IMR-90 (cell line): ENCODE results near the gene TP63. TPM values are rescaled to one million over a fixed set of nuclear protein-coding genes. Genes with fewer than 3 reads are reported as not detected.

ENCODE experiments used
- ATAC-seq: fragments of 200-7000 bp; cut with Tn5 transposase; 2 replicates; pipeline ENCODE4 v1.9.1; 2020; ENCODE audit warnings: low read depth, mild to moderate bottlenecking, moderate library complexity
- BruUV-seq: library from RNA; stranded (reverse); fragments of 400-500 nt; replicated peaks from 2 replicates; lab custom pipeline; 2021; lab: Mats Ljungman, UMichigan
- CTCF ChIA-PET: fragments of 300-600 bp; formaldehyde crosslinking; extraction: SDS; loops from one replicate; lab custom pipeline; 2021; ENCODE audit warnings: antibody characterized with exemption; lab: Yijun Ruan, JAX
- POLR2A ChIA-PET: fragments of 300-600 bp; sonication (Branson Sonifier 250); formaldehyde crosslinking; loops from one replicate; lab custom pipeline; 2022; ENCODE audit warnings: antibody characterized with exemption; ENCODE audit not compliant: unreplicated experiment; lab: Charles Lee
- DNase-seq: peaks from one replicate; pipeline ENCODE4 v3.0.0; 2013
- H2AFZ ChIP-seq: replicated peaks from 2 replicates; pipeline ENCODE3; 2013; ENCODE audit warnings: low read length, mild to moderate bottlenecking; ENCODE audit not compliant: poor library complexity
- H2AK5ac ChIP-seq: 2 replicates; pipeline ENCODE4 v1.6.1; 2013; ENCODE audit warnings: low read depth, low read length, inconsistent platforms
- H2AK9ac ChIP-seq: replicated peaks from 2 replicates; pipeline ENCODE3; 2013; ENCODE audit warnings: mild to moderate bottlenecking, low read depth, low read length, moderate library complexity; ENCODE audit not compliant: poor library complexity
- H2BK120ac ChIP-seq: 2 replicates; pipeline ENCODE4 v1.6.1; 2013; ENCODE audit warnings: low read depth, low read length, inconsistent platforms
- H2BK15ac ChIP-seq: 3 replicates; pipeline ENCODE4 v1.6.1; 2013; ENCODE audit warnings: low read depth, low read length, inconsistent platforms
- H2BK20ac ChIP-seq: 2 replicates; pipeline ENCODE4 v1.6.1; 2013; ENCODE audit warnings: low read depth, mild to moderate bottlenecking, inconsistent platforms, low read length, moderate library complexity
- H2BK5ac ChIP-seq: 2 replicates; pipeline ENCODE4 v1.6.1; 2013; ENCODE audit warnings: mild to moderate bottlenecking, low read depth, low read length, inconsistent platforms; ENCODE audit not compliant: poor library complexity, severe bottlenecking
- H3K14ac ChIP-seq: replicated peaks from 2 replicates; pipeline ENCODE4 v1.6.1; 2013; ENCODE audit warnings: low read depth, low read length, inconsistent platforms
- H3K18ac ChIP-seq: 2 replicates; pipeline ENCODE4 v1.6.1; 2013; ENCODE audit warnings: low read depth, low read length, control low read depth
- H3K23ac ChIP-seq: 2 replicates; pipeline ENCODE4 v1.6.1; 2013; ENCODE audit warnings: low read depth, low read length, inconsistent platforms
- H3K27ac ChIP-seq: 2 replicates; pipeline ENCODE4 v1.5.1; 2013; ENCODE audit warnings: mild to moderate bottlenecking, control low read depth, low read length; ENCODE audit not compliant: insufficient read depth
- H3K27me3 ChIP-seq: 2 replicates; pipeline ENCODE4 v1.6.1; 2013; ENCODE audit warnings: low read length; ENCODE audit not compliant: control insufficient read depth, insufficient read depth
- H3K36me3 ChIP-seq: 2 replicates; pipeline ENCODE4 v1.6.1; 2013; ENCODE audit warnings: low read length, mixed read lengths; ENCODE audit not compliant: control insufficient read depth, insufficient read depth
- H3K4ac ChIP-seq: 2 replicates; pipeline ENCODE4 v1.6.1; 2013; ENCODE audit warnings: low read depth, low read length, inconsistent platforms
- H3K4me1 ChIP-seq: 2 replicates; pipeline ENCODE4 v1.6.1; 2013; ENCODE audit warnings: low read length, mixed read lengths; ENCODE audit not compliant: control insufficient read depth, insufficient read depth
- H3K4me2 ChIP-seq: 2 replicates; pipeline ENCODE4 v1.6.1; 2013; ENCODE audit warnings: low read depth, mild to moderate bottlenecking, control low read depth, low read length, moderate library complexity
- H3K4me3 ChIP-seq: 2 replicates; pipeline ENCODE4 v1.5.1; 2013; ENCODE audit warnings: low read depth, mild to moderate bottlenecking, control low read depth, low read length, moderate library complexity; ENCODE audit not compliant: insufficient read depth
- H3K56ac ChIP-seq: 2 replicates; pipeline ENCODE4 v1.6.1; 2013; ENCODE audit warnings: low read length, inconsistent platforms; ENCODE audit not compliant: insufficient read depth; ENCODE audit errors: extremely low read depth
- H3K79me1 ChIP-seq, 2 experiments: 2 replicates each; pipeline ENCODE4 v1.6.1; 2013; ENCODE audit warnings: low read length in 2 of 2, inconsistent platforms in 1 of 2, low read depth in 1 of 2
- H3K9ac ChIP-seq: 2 replicates; pipeline ENCODE4 v1.6.1; 2013; ENCODE audit warnings: low read depth, low read length, control low read depth
- H3K9me1 ChIP-seq: 2 replicates; pipeline ENCODE4 v1.6.1; 2013; ENCODE audit warnings: low read length, inconsistent platforms; ENCODE audit not compliant: insufficient read depth
- H3K9me3 ChIP-seq: 2 replicates; pipeline ENCODE4 v1.6.1; 2013; ENCODE audit warnings: low read length; ENCODE audit not compliant: control insufficient read depth, insufficient read depth
- H4K20me1 ChIP-seq: 2 replicates; pipeline ENCODE4 v1.6.1; 2013; ENCODE audit warnings: low read length, inconsistent platforms; ENCODE audit not compliant: insufficient read depth
- H4K5ac ChIP-seq: 2 replicates; pipeline ENCODE4 v1.6.1; 2013; ENCODE audit warnings: mild to moderate bottlenecking, low read depth, low read length, control low read depth
- H4K8ac ChIP-seq, 2 experiments: 2 replicates each; pipeline ENCODE4 v1.6.1; 2013; ENCODE audit warnings: low read depth in 2 of 2, low read length in 2 of 2, control low read depth in 1 of 2, inconsistent platforms in 1 of 2
- H4K91ac ChIP-seq: 2 replicates; pipeline ENCODE4 v1.6.1; 2013; ENCODE audit warnings: low read depth, low read length, inconsistent platforms; ENCODE audit not compliant: insufficient read depth
- BHLHE40 ChIP-seq: fragments of 150-350 bp; IDR thresholded peaks from 2 replicates; pipeline ENCODE4 v1.6.1; 2016; ENCODE audit warnings: mild to moderate bottlenecking, low read depth, low read length
- CEBPB ChIP-seq: IDR thresholded peaks from 2 replicates; pipeline ENCODE4 v1.6.1; 2012; ENCODE audit warnings: low read depth, low read length, improper control_type of control experiment
- CHD1 ChIP-seq: IDR thresholded peaks from 2 replicates; pipeline ENCODE4 v1.6.1; 2012; ENCODE audit warnings: low read depth, low read length, improper control_type of control experiment
- FOS ChIP-seq: fragments of 150-350 bp; IDR thresholded peaks from 2 replicates; pipeline ENCODE4 v1.6.1; 2016; ENCODE audit warnings: low read depth, low read length
- MAFK ChIP-seq: IDR thresholded peaks from 2 replicates; pipeline ENCODE4 v1.6.1; 2012; ENCODE audit warnings: low read depth, low read length, improper control_type of control experiment
- MAZ ChIP-seq: IDR thresholded peaks from 2 replicates; pipeline ENCODE4 v1.6.1; 2012; ENCODE audit warnings: low read depth, mild to moderate bottlenecking, low read length, improper control_type of control experiment, moderate library complexity, borderline replicate concordance
- MXI1 ChIP-seq: IDR thresholded peaks from 2 replicates; pipeline ENCODE4 v1.6.1; 2012; ENCODE audit warnings: low read depth, mild to moderate bottlenecking, low read length, moderate library complexity, borderline replicate concordance
- NFE2L2 ChIP-seq: fragments of 150-350 bp; IDR thresholded peaks from 2 replicates; pipeline ENCODE4 v1.6.1; 2016; ENCODE audit warnings: low read depth, mild to moderate bottlenecking, low read length
- POLR2A ChIP-seq: IDR thresholded peaks from 2 replicates; pipeline ENCODE4 v1.6.1; 2012; ENCODE audit warnings: mild to moderate bottlenecking, low read depth, low read length
- RAD21 ChIP-seq: IDR thresholded peaks from 2 replicates; pipeline ENCODE4 v1.6.1; 2012; ENCODE audit warnings: low read length, improper control_type of control experiment
- RCOR1 ChIP-seq: IDR thresholded peaks from 2 replicates; pipeline ENCODE4 v1.6.1; 2012; ENCODE audit warnings: mild to moderate bottlenecking, low read length, improper control_type of control experiment; ENCODE audit not compliant: insufficient replicate concordance
- RFX5 ChIP-seq: IDR thresholded peaks from 2 replicates; pipeline ENCODE4 v1.8.0; 2012; ENCODE audit warnings: low read depth, mild to moderate bottlenecking, low read length, moderate library complexity
- SMC3 ChIP-seq: fragments of 150-350 bp; IDR thresholded peaks from 2 replicates; pipeline ENCODE4 v1.6.1; 2016; ENCODE audit warnings: low read depth, mild to moderate bottlenecking, antibody characterized with exemption, low read length, moderate library complexity
- dilution Hi-C: fragments of 300-500 bp; cut with HindIII; formaldehyde crosslinking; loops from one replicate; pipeline ENCODE4 v1.14.3; 2018; ENCODE audit warnings: low sequenced_read_pairs; ENCODE audit not compliant: unreplicated experiment
- in situ Hi-C: fragments of 300-500 bp; cut with MboI; formaldehyde crosslinking; loops from 3 replicates; pipeline ENCODE4 v1.14.3; 2019; ENCODE audit warnings: low sequenced_read_pairs, inconsistent platforms, mixed read lengths
- intact Hi-C: fragments of 100-400 bp; cut with micrococcal nuclease; formaldehyde crosslinking; loops from 2 replicates; pipeline ENCODE4 v1.10.0; 2022
- polyA plus RNA-seq, 3 experiments: library from polyadenylated mRNA; depleted of rRNA; stranded (reverse); fragments of >200 nt; gene quantifications; 2 replicates each; pipeline ENCODE4 v1.2.3, GENCODE V29; 2012; ENCODE audit warnings: low replicate concordance in 1 of 3
- total RNA-seq: library from RNA; depleted of rRNA; stranded (reverse); fragments of >200 nt; gene quantifications from 2 replicates; pipeline ENCODE4 v1.2.3, GENCODE V29; 2012
- TF ChIP-seq, protein P1 (sequence below): conservative IDR thresholded peaks from 2 replicates; pipeline ENCODE4 v1.5.1; 2012; ENCODE audit warnings: mild to moderate bottlenecking, low read depth, low read length, improper control_type of control experiment
- TF ChIP-seq, protein P2 (sequence below): fragments of 150-350 bp; IDR thresholded peaks from 2 replicates; pipeline ENCODE4 v1.6.1; 2017; ENCODE audit warnings: mild to moderate bottlenecking, antibody characterized with exemption, low read length, low read depth
- TF ChIP-seq, protein P3 (sequence below): fragments of 150-350 bp; IDR thresholded peaks from 2 replicates; pipeline ENCODE4 v1.6.1; 2016; ENCODE audit warnings: low read depth, mild to moderate bottlenecking, low read length, moderate library complexity, borderline replicate concordance

Gene TP63
- total and polyA plus RNA-seq, 2 of the 4 experiments (the other 2 are of a cell fraction), result not detected

DNA sequence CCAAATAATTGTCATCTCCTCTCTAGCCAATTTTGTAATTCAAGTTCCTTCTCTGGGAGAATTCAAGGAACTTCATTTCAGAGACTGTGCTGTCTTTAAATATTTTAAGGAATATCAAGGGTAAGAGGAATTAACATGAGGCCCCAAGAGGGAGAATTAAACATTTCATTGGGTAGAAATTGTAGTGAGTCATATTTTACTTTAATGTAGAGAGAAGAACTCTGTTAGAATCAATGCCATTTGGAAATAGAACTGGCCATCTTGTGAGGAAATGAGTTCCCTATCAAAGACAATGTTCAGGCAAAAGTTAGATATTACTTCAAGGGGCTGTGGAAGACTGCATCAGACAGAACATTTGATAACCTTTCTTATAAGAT lies 43.5 kb upstream of the TP63 start:
- dilution Hi-C loops, result no loop called here

More for the DNA sequence above, 43.5 kb upstream of the TP63 start:
- Histone ChIP-seq H3K23ac (no peak overlapping the region), H2AFZ (no peak overlapping the region), H4K20me1 (no peaks in the 10 kb centered on the region), H3K9ac (no peak overlapping the region), H4K5ac (no peak overlapping the region), H3K9me1 (no peaks in the 10 kb centered on the region), H3K79me1 (no peaks in the 10 kb centered on the region), H2BK20ac (no peak overlapping the region), H3K27me3 (no peaks in the 10 kb centered on the region), H3K18ac (no peak overlapping the region), H3K9me3 (no peaks in the 10 kb centered on the region), H3K4me1 (no peaks in the 10 kb centered on the region), H4K8ac (no peak overlapping the region), H3K36me3 (no peaks in the 10 kb centered on the region), H2BK120ac (no peak overlapping the region), H3K14ac (no peak overlapping the region), H2BK5ac (no peak overlapping the region), H3K4me2 (no peak overlapping the region), H3K56ac (no peak overlapping the region), H2AK5ac (no peak overlapping the region), H2BK15ac (no peak overlapping the region), H3K4ac (no peak overlapping the region), H3K27ac (no peak overlapping the region), H2AK9ac (no peak overlapping the region), H4K91ac (no peak overlapping the region), H3K4me3 (no peak overlapping the region)
- intact Hi-C loops (no loop called here), in situ Hi-C loops (no loop called here)
- BruUV-seq, result no TSS peak
- no peak for TF ChIP-seq BHLHE40
- no peak for TF ChIP-seq SMC3
- no peak for TF ChIP-seq CHD1
- TF ChIP-seq, protein P1, sequence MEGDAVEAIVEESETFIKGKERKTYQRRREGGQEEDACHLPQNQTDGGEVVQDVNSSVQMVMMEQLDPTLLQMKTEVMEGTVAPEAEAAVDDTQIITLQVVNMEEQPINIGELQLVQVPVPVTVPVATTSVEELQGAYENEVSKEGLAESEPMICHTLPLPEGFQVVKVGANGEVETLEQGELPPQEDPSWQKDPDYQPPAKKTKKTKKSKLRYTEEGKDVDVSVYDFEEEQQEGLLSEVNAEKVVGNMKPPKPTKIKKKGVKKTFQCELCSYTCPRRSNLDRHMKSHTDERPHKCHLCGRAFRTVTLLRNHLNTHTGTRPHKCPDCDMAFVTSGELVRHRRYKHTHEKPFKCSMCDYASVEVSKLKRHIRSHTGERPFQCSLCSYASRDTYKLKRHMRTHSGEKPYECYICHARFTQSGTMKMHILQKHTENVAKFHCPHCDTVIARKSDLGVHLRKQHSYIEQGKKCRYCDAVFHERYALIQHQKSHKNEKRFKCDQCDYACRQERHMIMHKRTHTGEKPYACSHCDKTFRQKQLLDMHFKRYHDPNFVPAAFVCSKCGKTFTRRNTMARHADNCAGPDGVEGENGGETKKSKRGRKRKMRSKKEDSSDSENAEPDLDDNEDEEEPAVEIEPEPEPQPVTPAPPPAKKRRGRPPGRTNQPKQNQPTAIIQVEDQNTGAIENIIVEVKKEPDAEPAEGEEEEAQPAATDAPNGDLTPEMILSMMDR, result no peak
- TF ChIP-seq, protein P2, sequence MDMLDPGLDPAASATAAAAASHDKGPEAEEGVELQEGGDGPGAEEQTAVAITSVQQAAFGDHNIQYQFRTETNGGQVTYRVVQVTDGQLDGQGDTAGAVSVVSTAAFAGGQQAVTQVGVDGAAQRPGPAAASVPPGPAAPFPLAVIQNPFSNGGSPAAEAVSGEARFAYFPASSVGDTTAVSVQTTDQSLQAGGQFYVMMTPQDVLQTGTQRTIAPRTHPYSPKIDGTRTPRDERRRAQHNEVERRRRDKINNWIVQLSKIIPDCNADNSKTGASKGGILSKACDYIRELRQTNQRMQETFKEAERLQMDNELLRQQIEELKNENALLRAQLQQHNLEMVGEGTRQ, result no peak
- no peak for TF ChIP-seq RAD21
- no peak for TF ChIP-seq POLR2A
- no peak for TF ChIP-seq CEBPB
- no peak for TF ChIP-seq MXI1
- TF ChIP-seq FOS, result no peak
- TF ChIP-seq MAZ, result no peak
- no peak for TF ChIP-seq NFE2L2
- TF ChIP-seq MAFK, result no peak
- TF ChIP-seq, protein P3, sequence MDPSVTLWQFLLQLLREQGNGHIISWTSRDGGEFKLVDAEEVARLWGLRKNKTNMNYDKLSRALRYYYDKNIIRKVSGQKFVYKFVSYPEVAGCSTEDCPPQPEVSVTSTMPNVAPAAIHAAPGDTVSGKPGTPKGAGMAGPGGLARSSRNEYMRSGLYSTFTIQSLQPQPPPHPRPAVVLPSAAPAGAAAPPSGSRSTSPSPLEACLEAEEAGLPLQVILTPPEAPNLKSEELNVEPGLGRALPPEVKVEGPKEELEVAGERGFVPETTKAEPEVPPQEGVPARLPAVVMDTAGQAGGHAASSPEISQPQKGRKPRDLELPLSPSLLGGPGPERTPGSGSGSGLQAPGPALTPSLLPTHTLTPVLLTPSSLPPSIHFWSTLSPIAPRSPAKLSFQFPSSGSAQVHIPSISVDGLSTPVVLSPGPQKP, result no peak
- no peak for TF ChIP-seq RFX5
- TF ChIP-seq RCOR1, result no peak
- DNase-seq (no peak), ATAC-seq (no peak)
- CTCF ChIA-PET, result no interaction called here
- POLR2A ChIA-PET, result no interaction called here
